C4-2B (cell line): ENCODE data around the gene HIVEP2.

ENCODE experiments used
- CTCF ChIP-seq: fragments of 450-650 bp; conservative IDR thresholded peaks from 2 replicates; pipeline ENCODE4 v1.5.1; 2017; ENCODE audit warnings: mild to moderate bottlenecking
- ZFX ChIP-seq: fragments of 450-650 bp; IDR thresholded peaks from 2 replicates; pipeline ENCODE4 v1.6.1; 2017

- TF ChIP-seq ZFX (no peak), CTCF (no peak)
Measured at GRCh38 chr6:142702501-142703460, 242.2 kb downstream of the HIVEP2 start.
